Neural progenitor cell (in vitro differentiated cells): ENCODE measurements around the gene ALPL. TPM values are rescaled to one million over a fixed set of nuclear protein-coding genes. Genes with fewer than 3 reads are reported as not detected.

ENCODE experiments used
- DNase-seq: peaks from one replicate; pipeline ENCODE4 v3.0.0-alpha.2; 2016; ENCODE audit warnings: low spot score
- H2AFZ ChIP-seq: fragments of 200-600 bp; sonication (generic); replicated peaks from 2 replicates; pipeline ENCODE4 v1.6.1; 2016; ENCODE audit warnings: antibody characterized with exemption
- H3F3A ChIP-seq: fragments of 200-600 bp; sonication (generic); 2 replicates; pipeline ENCODE4 v1.6.1; 2016; ENCODE audit warnings: antibody characterized with exemption, low read depth
- H3K27ac ChIP-seq: fragments of 200-600 bp; sonication (generic); 2 replicates; pipeline ENCODE4 v1.5.1; 2016; ENCODE audit warnings: mild to moderate bottlenecking
- H3K27me3 ChIP-seq: fragments of 200-600 bp; sonication (generic); 2 replicates; pipeline ENCODE4 v1.6.1; 2016; ENCODE audit warnings: mild to moderate bottlenecking, moderate library complexity
- H3K36me3 ChIP-seq: fragments of 200-600 bp; sonication (generic); 2 replicates; pipeline ENCODE4 v1.5.1; 2016
- H3K4me1 ChIP-seq: fragments of 200-600 bp; sonication (generic); 2 replicates; pipeline ENCODE4 v1.6.1; 2016; ENCODE audit warnings: mixed run types
- H3K4me2 ChIP-seq: fragments of 200-600 bp; sonication (generic); 2 replicates; pipeline ENCODE4 v1.6.1; 2016
- H3K4me3 ChIP-seq: fragments of 200-600 bp; sonication (generic); 2 replicates; pipeline ENCODE4 v1.5.1; 2016
- H3K79me2 ChIP-seq: fragments of 200-600 bp; sonication (generic); 2 replicates; pipeline ENCODE4 v1.6.1; 2016; ENCODE audit warnings: low read depth
- H3K9ac ChIP-seq: fragments of 200-600 bp; sonication (generic); 2 replicates; pipeline ENCODE4 v1.6.1; 2016
- H3K9me3 ChIP-seq: fragments of 200-600 bp; sonication (generic); 2 replicates; pipeline ENCODE4 v1.5.1; 2016; ENCODE audit warnings: low read depth
- H4K20me1 ChIP-seq: fragments of 200-600 bp; sonication (generic); 2 replicates; pipeline ENCODE4 v1.6.1; 2016; ENCODE audit warnings: low read depth
- H3K27ac Mint-ChIP-seq: 3 replicates; pipeline ENCODE4 v1.8.0; 2021; ENCODE audit warnings: mixed read lengths
- H3K27me3 Mint-ChIP-seq: 2 replicates; pipeline ENCODE4 v1.8.0; 2022; ENCODE audit warnings: low read depth, mild to moderate bottlenecking, inconsistent platforms, moderate library complexity, mixed read lengths; ENCODE audit not compliant: insufficient read depth
- H3K36me3 Mint-ChIP-seq: 3 replicates; pipeline ENCODE4 v1.8.0; 2021; ENCODE audit warnings: mixed read lengths
- H3K4me1 Mint-ChIP-seq: 3 replicates; pipeline ENCODE4 v1.8.0; 2021; ENCODE audit warnings: mixed read lengths
- H3K4me3 Mint-ChIP-seq: 3 replicates; pipeline ENCODE4 v1.8.0; 2021; ENCODE audit warnings: mild to moderate bottlenecking, moderate library complexity, mixed read lengths
- H3K9me3 Mint-ChIP-seq: 3 replicates; pipeline ENCODE4 v1.8.0; 2020; ENCODE audit warnings: mixed read lengths
- EZH2 ChIP-seq: fragments of 200-600 bp; sonication (generic); IDR thresholded peaks from 2 replicates; pipeline ENCODE4 v1.6.1; 2017; ENCODE audit warnings: antibody characterized with exemption, mild to moderate bottlenecking, moderate library complexity
- EZH2phosphoT487 ChIP-seq: fragments of 200-600 bp; sonication (generic); IDR thresholded peaks from 2 replicates; pipeline ENCODE4 v1.6.1; 2017; ENCODE audit warnings: antibody characterized with exemption
- total RNA-seq: library from RNA; depleted of rRNA; stranded (reverse); fragments of >200 nt; gene quantifications from 2 replicates; pipeline ENCODE4 v1.2.3, GENCODE V29; 2015; ENCODE audit warnings: low replicate concordance
- TF ChIP-seq, protein P1 (sequence below): fragments of 200-600 bp; sonication (generic); IDR thresholded peaks from 2 replicates; pipeline ENCODE4 v1.5.1; 2017; ENCODE audit warnings: antibody characterized with exemption, mild to moderate bottlenecking

Gene ALPL
- total RNA-seq, 1 donor from 2014 or later: 51.3 TPM

DNA sequence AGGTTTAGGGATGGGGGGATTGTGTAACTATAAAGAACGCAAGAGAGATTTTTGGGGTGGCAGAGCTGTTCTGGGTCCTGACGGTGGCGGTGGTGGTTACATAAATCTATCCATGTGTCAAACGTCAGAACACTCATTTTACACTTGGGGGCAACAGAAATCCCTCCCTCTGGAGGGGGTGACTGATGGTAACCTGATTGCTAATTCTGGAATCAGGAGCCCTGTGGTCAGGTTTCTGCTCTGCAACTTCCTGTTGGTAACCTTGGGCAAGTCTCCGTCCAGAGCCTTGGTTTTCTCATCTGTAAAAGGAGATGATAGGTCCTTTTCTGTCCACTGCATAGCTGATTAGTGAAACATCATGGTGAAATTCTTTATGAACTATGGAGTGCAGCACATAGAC is 40.9 kb downstream of the ALPL start:
- peaks cover 6% of the 10 kb centered on the region for H3K27me3 Mint-ChIP-seq
- no peak overlapping the region for H3K4me3 Mint-ChIP-seq
- H3K27ac ChIP-seq: no peak overlapping the region
- H3K9ac ChIP-seq: no peak overlapping the region
- H2AFZ ChIP-seq: no peak overlapping the region
- H3K4me2 ChIP-seq: no peak overlapping the region
- no peaks in the 10 kb centered on the region for H3K36me3 ChIP-seq
- H3F3A ChIP-seq: peaks cover 21% of the 10 kb centered on the region
- DNase-seq: no peak
- H3K9me3 Mint-ChIP-seq: no peaks in the 10 kb centered on the region
- H4K20me1 ChIP-seq: peaks cover 62% of the 10 kb centered on the region
- no peaks in the 10 kb centered on the region for H3K27me3 ChIP-seq
- H3K79me2 ChIP-seq: peaks cover 28% of the 10 kb centered on the region
- TF ChIP-seq EZH2: no peak
- TF ChIP-seq EZH2phosphoT487: no peak
- TF ChIP-seq, protein P1, sequence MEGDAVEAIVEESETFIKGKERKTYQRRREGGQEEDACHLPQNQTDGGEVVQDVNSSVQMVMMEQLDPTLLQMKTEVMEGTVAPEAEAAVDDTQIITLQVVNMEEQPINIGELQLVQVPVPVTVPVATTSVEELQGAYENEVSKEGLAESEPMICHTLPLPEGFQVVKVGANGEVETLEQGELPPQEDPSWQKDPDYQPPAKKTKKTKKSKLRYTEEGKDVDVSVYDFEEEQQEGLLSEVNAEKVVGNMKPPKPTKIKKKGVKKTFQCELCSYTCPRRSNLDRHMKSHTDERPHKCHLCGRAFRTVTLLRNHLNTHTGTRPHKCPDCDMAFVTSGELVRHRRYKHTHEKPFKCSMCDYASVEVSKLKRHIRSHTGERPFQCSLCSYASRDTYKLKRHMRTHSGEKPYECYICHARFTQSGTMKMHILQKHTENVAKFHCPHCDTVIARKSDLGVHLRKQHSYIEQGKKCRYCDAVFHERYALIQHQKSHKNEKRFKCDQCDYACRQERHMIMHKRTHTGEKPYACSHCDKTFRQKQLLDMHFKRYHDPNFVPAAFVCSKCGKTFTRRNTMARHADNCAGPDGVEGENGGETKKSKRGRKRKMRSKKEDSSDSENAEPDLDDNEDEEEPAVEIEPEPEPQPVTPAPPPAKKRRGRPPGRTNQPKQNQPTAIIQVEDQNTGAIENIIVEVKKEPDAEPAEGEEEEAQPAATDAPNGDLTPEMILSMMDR: no peak
- no peaks in the 10 kb centered on the region for H3K9me3 ChIP-seq
- peaks cover 30% of the 10 kb centered on the region for H3K4me1 ChIP-seq
- H3K36me3 Mint-ChIP-seq: no peaks in the 10 kb centered on the region
- peaks cover 25% of the 10 kb centered on the region for H3K4me1 Mint-ChIP-seq
- no peak overlapping the region for H3K4me3 ChIP-seq
- no peak overlapping the region for H3K27ac Mint-ChIP-seq

DNA sequence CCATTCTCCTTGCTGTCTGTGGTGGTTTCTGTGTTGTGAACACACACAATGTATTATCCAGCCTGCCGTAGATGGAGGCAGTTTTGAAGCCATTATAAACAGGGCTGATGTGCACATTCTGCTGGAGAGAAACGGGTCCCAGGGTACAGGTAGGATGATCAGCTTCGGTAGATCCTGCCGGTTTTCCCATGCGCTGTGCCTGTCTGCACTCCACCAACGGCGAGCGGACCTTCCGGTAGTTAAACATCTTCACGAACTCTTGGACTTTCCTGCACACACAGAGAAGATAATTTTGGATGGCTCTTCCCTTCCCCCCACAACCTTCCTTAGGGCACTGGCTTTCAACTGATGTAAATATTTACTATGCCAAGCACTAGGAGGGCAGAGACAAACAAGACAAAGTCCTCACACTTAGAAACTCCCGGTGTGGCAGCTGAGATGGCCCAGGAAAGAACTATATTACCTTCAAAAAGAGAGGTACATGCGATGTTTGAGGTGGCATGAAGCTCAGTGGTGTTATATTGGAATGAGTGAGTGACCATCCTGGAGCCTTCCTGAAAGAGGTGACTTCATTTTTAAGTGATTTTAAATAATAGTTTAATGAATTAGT is 41.7 kb downstream of the ALPL start:
- no peaks in the 10 kb centered on the region for H3K9me3 ChIP-seq
- H3K27ac Mint-ChIP-seq: peak overlapping the region; percentile 33
- TF ChIP-seq EZH2 (no peak), EZH2phosphoT487 (no peak)
- TF ChIP-seq, protein P1: no peak
- H3K4me2 ChIP-seq: no peak overlapping the region
- no peak overlapping the region for H3K4me3 Mint-ChIP-seq
- H3K27me3 Mint-ChIP-seq: peaks cover 6% of the 10 kb centered on the region
- no peaks in the 10 kb centered on the region for H3K9me3 Mint-ChIP-seq
- H3F3A ChIP-seq: peaks cover 17% of the 10 kb centered on the region
- H3K4me1 ChIP-seq: peaks cover 25% of the 10 kb centered on the region
- H3K36me3 ChIP-seq: no peaks in the 10 kb centered on the region
- H2AFZ ChIP-seq: no peak overlapping the region
- no peak for DNase-seq
- H3K27me3 ChIP-seq: no peaks in the 10 kb centered on the region
- H3K36me3 Mint-ChIP-seq: no peaks in the 10 kb centered on the region
- no peak overlapping the region for H3K9ac ChIP-seq
- H4K20me1 ChIP-seq: peaks cover 53% of the 10 kb centered on the region
- peaks cover 22% of the 10 kb centered on the region for H3K4me1 Mint-ChIP-seq
- peaks cover 22% of the 10 kb centered on the region for H3K79me2 ChIP-seq
- no peak overlapping the region for H3K27ac ChIP-seq
- H3K4me3 ChIP-seq: no peak overlapping the region

GRCh38 chr1:21552715-21553114 is 43.5 kb downstream of the ALPL start:
- Histone ChIP-seq H3K9ac (no peak overlapping the region), H3K9me3 (no peaks in the 10 kb centered on the region), H3K4me1 (peaks cover 9% of the 10 kb centered on the region), H3K4me2 (no peak overlapping the region), H3K36me3 (no peaks in the 10 kb centered on the region), H3K27me3 (no peaks in the 10 kb centered on the region), H3K4me3 (no peak overlapping the region), H4K20me1 (peaks cover 36% of the 10 kb centered on the region), H3K79me2 (peaks cover 10% of the 10 kb centered on the region), H3K27ac (no peak overlapping the region), H3F3A (peaks cover 5% of the 10 kb centered on the region), H2AFZ (no peak overlapping the region)
- no peaks in the 10 kb centered on the region for H3K9me3 Mint-ChIP-seq
- H3K4me3 Mint-ChIP-seq: no peak overlapping the region
- peak overlapping the region; percentile 3 for H3K27ac Mint-ChIP-seq
- DNase-seq: no peak
- no peak for TF ChIP-seq EZH2phosphoT487
- TF ChIP-seq, protein P1: no peak
- no peak for TF ChIP-seq EZH2
- H3K4me1 Mint-ChIP-seq: peaks cover 7% of the 10 kb centered on the region
- peaks cover 4% of the 10 kb centered on the region for H3K27me3 Mint-ChIP-seq
- H3K36me3 Mint-ChIP-seq: no peaks in the 10 kb centered on the region
